ENCODE measurements around the gene CACNB1.

The CACNB1 gene

DNA sequence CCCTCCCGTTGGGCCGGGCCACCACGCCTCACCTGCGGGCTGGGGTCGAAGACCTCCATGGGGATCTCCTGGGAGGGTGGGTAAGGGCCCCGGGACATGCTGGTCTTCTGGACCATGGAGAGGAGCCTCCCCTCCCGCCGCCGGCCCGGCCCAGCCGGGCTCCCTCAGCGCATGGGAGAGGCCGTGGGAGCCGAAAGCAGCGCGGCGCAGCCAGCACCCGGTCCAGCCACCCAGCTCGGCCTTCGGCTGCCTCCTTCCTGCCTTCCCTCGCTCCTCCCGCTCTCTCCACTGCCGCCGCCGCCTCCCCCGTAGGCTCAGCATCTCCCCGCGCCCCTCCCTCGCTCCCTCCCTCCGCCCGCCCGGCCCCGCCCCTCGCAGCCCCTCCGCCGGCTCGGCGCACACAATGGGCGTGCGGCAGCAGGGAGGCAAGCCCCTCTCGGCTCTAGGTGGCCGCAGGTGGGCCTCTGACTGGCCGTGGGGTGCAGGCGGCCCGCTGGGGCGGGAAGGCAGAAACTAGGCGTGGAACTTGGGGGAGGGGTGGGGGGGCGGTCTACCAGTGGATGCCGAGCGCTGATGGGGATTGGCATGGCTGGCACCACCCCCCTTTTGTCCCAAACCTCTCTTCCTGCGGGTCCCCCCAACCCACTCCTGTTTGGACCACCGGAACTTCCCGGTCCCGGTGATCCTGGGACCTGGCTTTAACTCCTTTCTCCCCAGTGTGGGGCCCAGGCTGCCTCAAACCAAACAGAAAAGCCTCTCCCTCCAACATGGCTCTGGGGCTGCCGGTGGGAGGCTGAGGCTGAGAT is at the start of gene CACNB1:
Gene CACNB1 (minus strand): TSS at position 290 of the 806 bp plus-strand sequence. CDS start 174 bp downstream, at position 116.
- DNase-seq (ENCODE audit: low read depth): peak; percentile 77

- DNase-seq (ENCODE audit: low read depth): no peak
Measured at GRCh38 chr17:39246274-39246673, 48.8 kb upstream of the CACNB1 start.

- DNase-seq (ENCODE audit: low read depth): peak; percentile 73
Measured at GRCh38 chr17:39244600-39245570, 47.4 kb upstream of the CACNB1 start.

DNA sequence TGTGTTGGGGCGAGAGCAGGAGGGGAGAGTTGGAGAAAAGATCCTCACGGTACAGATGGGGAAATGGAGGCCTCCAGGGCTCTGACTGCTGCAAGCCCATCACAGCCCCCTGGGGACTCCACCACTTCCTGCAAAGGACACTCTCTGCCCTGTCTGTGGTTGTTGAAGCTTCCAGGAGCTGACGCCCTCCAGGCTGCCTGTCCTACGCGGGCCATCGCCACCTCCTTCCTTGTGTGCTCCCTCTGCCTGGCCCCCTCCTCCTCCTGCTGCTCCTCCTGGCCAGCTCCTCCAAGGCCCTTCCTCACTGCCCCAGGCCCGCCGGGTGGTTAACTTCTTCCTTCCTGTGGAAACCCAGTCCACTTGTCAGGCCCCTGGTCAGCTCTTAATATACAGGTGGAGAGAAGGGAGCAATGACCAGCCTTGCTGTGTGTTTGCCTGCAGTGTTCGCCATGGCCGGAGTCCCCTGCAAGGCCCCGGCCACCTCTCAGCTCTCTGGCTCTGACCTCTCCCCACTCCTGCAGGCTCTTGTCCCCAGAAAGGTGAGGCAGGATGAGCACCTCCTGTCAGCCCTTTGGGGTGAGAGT is 46.6 kb upstream of the CACNB1 start:
- no peak for DNase-seq (ENCODE audit: low read depth)

- DNase-seq (ENCODE audit: low read depth): no peak
Measured at GRCh38 chr17:39243155-39243554, 45.7 kb upstream of the CACNB1 start.

- DNase-seq (ENCODE audit: low read depth): no peak
Measured at GRCh38 chr17:39240631-39241030, 43.2 kb upstream of the CACNB1 start.

- peak; percentile 15 for DNase-seq (ENCODE audit: low read depth)
Measured at GRCh38 chr17:39239640-39240314, 42.3 kb upstream of the CACNB1 start.

GRCh38 chr17:39238311-39238972 is 41.0 kb upstream of the CACNB1 start:
- DNase-seq (ENCODE audit: low read depth): no peak

DNA sequence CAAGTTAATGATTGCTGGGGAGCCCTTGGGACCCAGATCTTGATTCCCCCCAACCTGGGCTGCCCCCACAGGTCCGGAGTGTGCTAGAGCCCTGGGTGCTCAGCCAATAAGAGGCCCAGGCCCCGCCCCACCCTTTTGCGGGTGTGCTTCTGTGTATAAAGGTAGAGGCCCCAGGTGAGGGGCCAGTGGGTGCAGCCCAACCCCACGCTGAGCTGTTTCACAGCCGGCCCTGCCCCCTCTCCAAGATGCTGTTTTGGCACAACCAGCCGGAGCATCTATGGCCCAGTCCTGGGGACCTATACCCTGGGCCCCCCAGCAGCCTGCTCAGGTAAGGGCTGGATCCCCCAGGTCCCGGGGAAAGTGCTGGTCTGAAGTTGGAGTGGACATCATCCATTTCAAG is 40.1 kb upstream of the CACNB1 start:
- DNase-seq (ENCODE audit: low read depth): no peak

DNA sequence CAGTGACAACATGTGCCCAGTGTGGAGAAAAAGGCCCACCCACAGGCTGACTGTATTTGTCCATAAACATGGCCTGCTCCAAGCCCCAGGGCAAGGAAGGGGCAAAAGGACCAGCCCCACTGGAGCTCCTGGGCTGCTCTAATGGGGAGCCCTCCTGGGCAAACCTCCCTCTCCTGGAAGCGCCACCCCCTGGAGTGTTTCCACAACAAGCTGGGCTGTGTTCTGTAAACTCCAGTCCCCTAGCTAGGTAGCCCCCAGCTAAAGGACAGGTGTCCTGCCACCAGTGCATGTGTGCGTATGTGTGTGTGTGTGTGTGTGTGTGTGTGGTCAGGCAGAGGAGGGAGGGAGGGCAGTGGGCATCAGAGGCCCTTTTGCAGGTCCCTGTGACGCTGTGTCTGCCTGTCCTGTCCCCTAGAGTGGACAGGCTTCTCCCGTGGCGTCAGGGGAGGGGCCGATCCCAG is 39.5 kb upstream of the CACNB1 start:
- DNase-seq (ENCODE audit: low read depth): no peak

- DNase-seq (ENCODE audit: low read depth): no peak
Measured at GRCh38 chr17:39236450-39236927, 39.0 kb upstream of the CACNB1 start.

- DNase-seq (ENCODE audit: low read depth): peak; percentile 66
Measured at GRCh38 chr17:39235555-39236449, 38.3 kb upstream of the CACNB1 start.

- peak; percentile 28 for DNase-seq (ENCODE audit: low read depth)
Measured at GRCh38 chr17:39231591-39232551, 34.4 kb upstream of the CACNB1 start.

GRCh38 chr17:39231091-39231561 is 33.7 kb upstream of the CACNB1 start:
- no peak for DNase-seq (ENCODE audit: low read depth)

- DNase-seq (ENCODE audit: low read depth): no peak
Measured at GRCh38 chr17:39230361-39230760, 32.9 kb upstream of the CACNB1 start.

DNA sequence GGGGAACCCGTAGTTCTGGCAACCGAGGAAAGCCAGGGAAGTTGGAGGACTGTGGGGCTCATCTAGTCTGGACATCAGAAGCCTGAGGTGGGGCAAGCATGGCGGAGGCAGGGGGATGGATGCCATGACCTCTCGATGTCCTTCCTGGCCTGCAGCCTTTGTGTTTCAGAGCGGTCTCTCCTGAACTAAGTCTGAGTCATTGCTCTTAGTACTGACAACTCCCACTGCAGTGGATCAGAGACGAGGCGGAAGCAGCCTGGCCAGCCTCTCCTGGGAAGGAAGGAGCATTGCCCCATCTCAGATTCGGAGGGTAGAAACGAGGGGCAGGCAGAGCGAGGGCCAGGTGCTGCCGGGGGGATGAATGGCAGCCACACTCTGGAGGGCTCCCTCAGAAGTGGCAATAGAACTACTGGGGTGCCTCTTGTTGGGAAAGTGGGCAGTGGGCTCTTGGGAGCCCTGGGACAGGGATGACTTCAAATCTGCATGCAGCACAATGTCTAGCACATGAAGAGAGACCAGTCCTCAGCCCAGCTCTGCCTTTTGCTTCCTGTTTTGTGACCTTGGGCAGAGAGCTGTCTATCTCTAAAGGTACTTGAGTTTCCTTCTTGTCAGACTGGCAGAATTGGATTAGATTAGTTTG is 31.9 kb upstream of the CACNB1 start:
- peak; percentile 72 for DNase-seq (ENCODE audit: low read depth)

DNA sequence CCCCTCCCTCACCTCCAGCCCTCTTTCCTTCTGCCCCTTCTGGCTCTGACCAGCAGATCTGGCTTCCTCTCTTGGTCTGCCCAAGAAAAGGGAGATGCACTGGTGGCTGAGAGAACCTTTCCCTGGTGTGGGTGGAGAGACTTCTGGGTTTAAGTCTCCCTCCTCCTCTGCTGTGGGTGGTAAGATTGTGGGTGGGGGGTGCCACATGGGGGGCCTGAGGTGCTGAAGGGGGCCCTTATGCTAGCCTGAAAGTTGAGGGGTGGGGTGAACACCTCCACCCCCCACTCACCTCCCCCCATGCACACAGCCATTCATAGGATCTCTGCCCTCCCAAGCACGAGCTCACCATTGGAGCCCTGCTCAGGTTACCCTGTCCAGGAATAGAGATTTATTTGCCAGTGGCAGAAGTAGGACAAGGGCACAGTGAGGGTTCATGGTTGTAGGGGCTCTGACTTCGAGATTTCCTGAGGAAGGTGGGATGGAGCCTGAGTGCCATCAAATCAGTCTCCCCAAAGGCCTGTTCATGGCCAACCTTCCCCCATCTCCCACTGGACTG is 30.0 kb upstream of the CACNB1 start:
- no peak for DNase-seq (ENCODE audit: low read depth)
